LNCaP clone FGC (cell line): ENCODE data around the gene MED15.
A peak's percentile ranks its signal among the peaks of the same experiment; 100 is the strongest.
"Not testable (repeated sequence)": the region's sequence is repeated elsewhere in the genome, so short reads cannot be mapped to it uniquely, and the experiment has no call there.

ENCODE experiments used
- DNase-seq: peaks from one replicate; pipeline ENCODE4 v3.0.0-alpha.2; 2011; ENCODE audit warnings: low read depth
- H3K4me3 ChIP-seq: 2 replicates; pipeline ENCODE4 v1.5.1; 2011; ENCODE audit warnings: mild to moderate bottlenecking, low read depth, low read length, control low read depth
- TF ChIP-seq, protein P1 (sequence below): IDR thresholded peaks from 2 replicates; pipeline ENCODE4 v1.5.1; 2012; ENCODE audit warnings: mild to moderate bottlenecking; ENCODE audit not compliant: control insufficient read depth, insufficient read depth; ENCODE audit errors: extremely low read depth

The MED15 gene

DNA sequence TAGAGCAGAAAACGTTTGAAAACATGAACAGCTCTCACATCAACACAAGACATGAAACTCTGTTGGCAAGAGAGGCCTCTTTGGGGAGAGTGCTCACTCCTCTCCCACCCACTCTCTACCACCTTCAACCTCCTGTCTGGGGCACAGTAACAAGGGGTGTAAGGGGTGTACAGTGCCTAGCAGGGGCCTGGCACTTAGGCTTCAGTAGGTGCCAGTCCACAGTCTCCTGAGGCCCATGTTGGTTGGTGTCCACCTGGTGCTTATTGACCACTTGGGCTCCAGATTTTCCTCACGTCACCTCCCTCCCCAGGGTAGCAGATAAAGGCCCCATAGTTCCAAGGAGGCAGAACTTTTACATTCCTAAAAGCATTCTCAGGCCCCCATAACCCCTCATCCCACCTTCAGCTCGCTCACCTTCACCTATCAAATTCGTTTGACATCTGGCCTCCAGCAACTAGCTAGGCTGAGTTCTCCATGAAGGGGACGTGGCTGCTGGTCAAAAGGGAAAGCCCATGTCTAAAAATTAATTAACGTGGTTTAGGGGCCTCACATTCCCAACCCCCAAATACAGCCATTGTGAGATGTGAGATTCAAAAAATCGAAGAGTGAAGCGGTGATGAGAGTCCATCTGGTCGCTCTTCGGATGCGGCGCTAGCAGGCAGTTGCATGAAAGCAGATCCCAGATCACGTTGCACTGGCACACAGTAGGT lies 712 bp upstream of the MED15 start:
- peak overlapping the region; percentile 63 for H3K4me3 ChIP-seq
- no peak for DNase-seq
- TF ChIP-seq, protein P1, sequence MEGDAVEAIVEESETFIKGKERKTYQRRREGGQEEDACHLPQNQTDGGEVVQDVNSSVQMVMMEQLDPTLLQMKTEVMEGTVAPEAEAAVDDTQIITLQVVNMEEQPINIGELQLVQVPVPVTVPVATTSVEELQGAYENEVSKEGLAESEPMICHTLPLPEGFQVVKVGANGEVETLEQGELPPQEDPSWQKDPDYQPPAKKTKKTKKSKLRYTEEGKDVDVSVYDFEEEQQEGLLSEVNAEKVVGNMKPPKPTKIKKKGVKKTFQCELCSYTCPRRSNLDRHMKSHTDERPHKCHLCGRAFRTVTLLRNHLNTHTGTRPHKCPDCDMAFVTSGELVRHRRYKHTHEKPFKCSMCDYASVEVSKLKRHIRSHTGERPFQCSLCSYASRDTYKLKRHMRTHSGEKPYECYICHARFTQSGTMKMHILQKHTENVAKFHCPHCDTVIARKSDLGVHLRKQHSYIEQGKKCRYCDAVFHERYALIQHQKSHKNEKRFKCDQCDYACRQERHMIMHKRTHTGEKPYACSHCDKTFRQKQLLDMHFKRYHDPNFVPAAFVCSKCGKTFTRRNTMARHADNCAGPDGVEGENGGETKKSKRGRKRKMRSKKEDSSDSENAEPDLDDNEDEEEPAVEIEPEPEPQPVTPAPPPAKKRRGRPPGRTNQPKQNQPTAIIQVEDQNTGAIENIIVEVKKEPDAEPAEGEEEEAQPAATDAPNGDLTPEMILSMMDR: no peak

DNA sequence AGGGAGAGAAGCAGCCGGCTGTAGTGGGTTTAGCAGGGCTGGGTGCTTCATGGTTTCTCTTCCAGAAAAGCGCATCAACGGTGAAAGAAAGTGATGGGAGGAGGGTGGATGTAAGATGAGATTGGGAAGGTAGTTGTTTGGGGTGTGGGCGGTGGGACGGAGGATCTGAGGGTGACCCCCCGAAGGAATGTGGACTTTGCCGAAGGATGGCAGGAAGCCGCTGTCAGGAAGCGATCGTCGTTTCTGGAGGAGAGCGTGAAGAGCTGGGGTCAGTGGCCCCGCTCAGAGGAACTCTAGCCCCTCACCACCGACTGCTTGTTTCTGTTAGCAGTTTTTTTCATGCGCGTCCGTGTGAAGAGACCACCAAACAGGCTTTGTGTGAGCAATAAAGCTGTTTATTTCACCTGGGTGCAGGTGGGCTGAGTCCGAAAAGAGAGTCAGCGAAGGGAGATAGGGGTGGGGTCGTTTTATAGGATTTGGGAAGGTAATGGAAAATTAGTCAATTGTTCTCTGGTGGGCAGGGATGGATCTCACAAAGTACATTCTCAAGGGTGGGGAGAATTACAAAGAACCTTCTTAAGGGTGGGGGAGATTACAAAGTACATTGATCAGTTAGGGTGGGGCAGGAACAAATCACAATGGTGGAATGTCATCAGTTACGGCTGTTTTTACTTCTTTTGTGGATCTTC lies 801 bp downstream of the MED15 start:
- not testable (repeated sequence) for DNase-seq
- H3K4me3 ChIP-seq: peak overlapping the region; percentile 63

DNA sequence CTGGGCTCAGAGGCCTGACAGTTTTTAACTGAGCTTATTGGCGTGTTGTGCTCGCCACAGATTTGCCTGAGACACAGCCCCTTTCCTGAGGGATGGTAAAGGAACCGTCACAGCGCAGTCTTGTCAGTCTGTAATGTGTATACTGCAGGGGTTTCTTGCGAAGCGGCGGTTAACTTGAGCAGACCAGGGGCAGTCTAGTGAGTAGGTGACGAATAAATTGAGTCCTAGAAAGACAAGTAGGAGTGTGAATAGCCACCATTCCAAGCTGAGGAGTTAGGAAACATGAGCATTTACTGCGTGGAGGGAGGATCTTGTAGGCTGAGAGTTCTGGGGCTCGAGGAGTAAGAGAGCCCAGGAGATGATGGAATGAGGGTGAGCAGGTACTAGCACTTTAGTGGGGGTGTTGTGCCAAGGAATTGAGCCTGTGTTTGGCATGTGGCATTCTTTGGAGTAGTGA lies 1.4 kb downstream of the MED15 start:
- H3K4me3 ChIP-seq: peak overlapping the region; percentile 63
- DNase-seq: no peak
- TF ChIP-seq, protein P1: no peak

DNA sequence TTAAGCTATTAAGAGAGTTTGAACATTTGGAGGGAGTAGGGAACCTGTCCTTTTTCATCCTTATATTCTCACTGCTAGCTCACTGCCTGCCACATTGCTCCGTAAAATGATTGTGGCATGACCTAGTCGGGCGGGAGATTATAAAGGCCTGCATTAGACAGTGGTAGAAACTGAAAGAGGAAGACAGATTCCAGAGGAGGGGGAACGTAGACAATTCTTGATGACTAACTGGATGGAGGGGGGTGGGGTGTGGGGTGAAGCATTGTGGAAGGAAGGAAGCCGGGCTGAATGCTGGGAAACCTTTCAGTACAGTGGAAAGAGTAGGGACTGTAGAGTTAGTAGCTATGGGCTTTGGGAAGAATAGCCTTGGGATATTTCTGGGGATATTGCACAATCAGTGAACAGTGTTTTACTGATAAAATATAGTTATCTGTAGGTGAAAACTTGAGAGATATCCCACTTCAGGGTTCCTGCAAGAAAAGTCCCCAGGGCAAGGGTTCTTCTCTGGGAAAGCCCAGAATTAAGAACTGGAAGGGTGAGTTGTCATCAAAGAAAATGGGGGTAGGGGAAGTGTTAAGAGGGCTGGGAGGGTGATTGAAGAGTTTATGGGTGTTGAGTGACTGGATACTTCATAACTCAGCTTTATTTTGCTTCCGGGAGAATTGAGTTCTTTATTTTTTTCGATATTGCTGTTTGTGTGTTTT lies 2.1 kb downstream of the MED15 start:
- TF ChIP-seq, protein P1: no peak
- DNase-seq: no peak
- H3K4me3 ChIP-seq: peak overlapping the region; percentile 63

DNA sequence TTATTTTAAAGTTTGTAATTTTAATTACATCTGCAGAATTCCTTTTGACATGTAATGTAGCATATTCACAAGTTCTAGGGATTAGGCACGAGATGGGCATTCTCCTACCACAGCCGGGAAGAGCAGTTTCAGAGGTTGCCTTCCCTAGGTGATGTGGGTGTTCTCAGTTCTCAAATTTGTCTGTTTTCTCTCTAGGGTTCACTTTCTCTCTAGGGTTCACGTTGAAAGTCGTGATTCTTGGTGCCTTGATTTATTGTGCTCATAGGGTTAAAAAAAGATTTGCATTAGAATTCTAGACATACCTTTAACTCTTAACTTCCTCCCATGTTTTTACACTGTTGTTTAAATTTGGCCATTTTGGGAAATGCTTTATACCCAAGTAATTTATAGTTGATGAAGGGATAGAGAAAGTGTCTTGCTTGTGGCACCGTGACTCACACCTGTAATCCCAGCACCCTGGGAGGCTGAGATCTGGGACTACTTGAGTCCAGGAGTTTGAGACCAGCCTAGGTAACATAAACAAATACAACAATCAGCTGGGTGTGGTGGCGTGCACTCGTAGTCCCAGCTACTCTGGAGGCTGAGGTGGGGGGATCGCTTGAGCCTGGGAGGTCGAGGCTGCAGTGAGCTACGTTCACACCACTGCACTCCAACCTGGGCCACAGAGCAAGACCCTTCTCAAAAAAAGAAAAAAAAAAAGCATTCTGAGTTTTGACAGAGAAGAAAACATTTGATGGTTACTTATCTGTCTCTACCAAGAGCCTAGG lies 3.6 kb downstream of the MED15 start:
- no peak for DNase-seq
- TF ChIP-seq, protein P1: no peak
- no peak overlapping the region for H3K4me3 ChIP-seq

DNA sequence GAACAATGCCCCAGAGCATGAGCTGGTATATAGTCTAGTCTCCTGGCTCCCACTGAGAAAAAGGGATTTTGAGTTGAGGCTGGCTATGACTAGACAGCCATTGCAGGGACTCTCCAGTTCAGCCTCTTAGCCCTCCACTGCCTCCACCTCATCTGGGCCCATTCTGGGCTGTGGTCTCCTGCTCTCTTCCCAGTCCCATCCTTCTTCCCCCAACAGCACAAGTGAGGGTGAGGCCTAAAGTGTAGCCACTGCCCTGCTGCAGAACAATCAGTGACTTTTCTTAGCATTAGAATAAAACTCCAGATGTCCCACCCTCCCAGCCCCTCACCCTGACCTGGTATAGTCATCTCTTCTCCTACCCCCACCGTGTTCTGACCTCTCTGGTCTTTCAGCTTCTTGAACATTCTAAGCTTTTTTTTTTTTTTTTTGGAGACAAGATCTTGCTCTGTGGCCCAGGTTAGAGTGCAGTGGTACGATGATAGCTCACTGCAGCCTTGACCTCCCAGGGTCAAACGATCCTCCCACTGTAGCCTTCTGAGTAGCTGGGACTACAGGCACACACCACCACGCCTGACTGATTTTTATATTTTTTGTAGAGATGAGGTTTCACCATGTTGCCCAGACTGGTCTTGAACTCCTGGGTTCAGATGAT lies 4.3 kb downstream of the MED15 start:
- TF ChIP-seq, protein P1: no peak
- no peak for DNase-seq
- H3K4me3 ChIP-seq: no peak overlapping the region
